GM12892 (cell line): ENCODE data around the gene SLC10A3.

ENCODE experiments used
- POLR2A ChIP-seq: IDR thresholded peaks from 2 replicates; pipeline ENCODE4 v1.6.1; 2011; ENCODE audit warnings: low read depth, low read length, control low read depth
- TAF1 ChIP-seq: IDR thresholded peaks from 2 replicates; pipeline ENCODE4 v1.6.1; 2011; ENCODE audit warnings: low read depth, mild to moderate bottlenecking, control low read depth, low read length, borderline replicate concordance

DNA sequence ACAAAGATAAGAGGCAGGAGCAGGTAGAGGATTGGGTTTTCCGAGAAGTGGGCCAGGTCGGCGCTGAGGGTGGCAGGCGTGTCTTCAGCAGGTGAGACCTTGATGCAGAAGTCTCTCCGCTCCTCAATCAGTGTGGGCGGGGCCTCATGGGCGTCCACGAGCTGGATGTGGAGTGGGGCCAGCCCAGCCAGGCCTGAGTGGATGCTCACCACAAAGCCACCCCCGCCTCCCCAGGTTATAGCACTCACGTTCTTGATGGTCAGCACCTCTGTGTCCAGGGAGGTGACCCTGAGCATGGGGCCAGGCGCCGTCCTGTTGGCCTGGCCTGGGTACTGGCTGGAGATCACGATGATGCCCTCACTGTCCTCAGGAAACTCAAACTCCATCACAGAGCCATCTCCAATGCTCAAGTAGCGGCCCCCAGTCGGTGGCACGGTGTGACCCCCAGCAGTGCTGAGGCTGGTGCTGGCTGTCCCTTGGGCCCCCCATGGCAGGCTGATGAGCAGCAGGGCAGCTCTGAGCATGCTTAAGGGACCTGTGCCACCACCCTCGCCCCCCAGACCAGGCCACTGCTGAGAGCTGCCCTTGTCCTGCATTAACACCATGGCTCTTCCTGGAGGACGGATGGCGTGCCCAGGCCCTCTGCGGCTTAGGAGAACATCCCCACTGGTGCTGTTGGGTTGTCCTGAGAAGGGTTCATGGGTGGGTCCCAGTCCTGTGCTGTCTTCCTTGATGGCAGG is 1.9 kb downstream of the SLC10A3 start:
- TF ChIP-seq TAF1 (no peak), POLR2A (no peak)
